SK-N-DZ (cell line): Measurements from ENCODE around the gene CTNNBIP1.

Experiments
- DNase-seq: peaks from one replicate; pipeline ENCODE4 v3.0.0-alpha.2; 2015; ENCODE audit warnings: low spot score

The CTNNBIP1 gene

DNA sequence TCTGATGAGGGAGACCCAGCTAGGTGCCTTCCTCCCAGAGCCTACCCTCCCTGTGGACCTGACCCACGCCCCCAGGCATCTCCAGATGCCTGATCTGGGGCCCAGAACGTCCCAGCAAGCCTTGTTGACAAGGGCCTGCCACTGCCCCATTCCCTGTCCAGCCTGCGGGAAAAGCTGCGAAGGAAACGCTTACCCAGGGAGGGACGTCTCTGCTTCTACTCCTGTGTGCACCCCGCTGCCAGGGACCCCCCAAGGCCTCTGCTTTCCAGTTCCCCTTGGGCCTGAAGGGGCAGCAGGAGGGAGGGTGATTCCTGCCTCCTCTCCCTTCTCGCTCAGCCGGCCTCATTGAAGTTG lies 74.7 kb downstream of the CTNNBIP1 start:
- DNase-seq, result no peak

DNA sequence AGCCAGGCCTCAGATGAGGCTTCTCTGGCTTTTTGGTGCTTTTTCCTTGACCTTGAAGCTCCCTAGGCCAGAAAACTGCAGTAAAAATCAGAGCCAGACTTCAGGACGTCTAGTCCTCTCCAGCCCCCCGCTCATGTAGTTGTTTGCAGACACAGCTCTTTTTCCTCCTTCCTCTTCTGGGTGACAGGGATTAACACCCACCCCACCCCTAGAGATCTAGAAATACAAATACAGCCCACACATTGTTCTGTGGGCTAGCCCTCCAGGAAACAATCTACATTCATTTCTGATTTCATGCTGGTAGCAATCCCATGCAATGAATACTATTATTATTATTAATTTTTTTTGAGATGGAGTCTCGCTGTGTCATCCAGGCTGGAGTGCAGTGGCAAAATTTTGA lies 76.4 kb downstream of the CTNNBIP1 start:
- DNase-seq, result no peak

DNA sequence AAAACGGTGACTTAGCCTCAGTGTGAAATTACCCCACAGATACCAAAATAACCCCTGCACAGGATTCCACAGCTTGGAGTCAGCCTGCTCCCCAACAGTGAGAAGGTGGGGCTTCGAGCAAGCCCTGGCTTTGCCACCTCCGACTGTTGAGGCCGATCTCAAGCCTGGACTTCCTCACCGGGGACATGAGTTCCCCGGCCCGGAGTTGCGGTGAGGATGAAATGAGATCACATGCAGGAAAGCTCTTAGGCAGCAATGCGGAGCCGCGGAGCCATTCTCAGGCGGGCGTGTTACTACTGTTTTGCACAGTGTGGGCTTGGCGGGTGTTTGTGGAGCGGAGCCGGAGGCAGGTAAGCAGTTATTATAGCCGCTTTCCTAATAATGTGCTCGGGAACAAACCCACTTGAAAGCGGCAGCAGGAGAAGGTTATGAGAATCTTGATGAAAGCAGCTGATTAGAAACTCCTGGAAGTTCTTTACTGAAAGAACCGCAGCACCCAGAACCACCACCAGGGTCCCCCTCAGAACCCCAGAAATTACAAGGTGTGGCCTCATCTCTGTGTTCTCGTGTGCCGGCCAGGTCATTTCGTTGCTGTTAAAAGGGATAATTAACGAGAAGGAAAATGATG lies 82.4 kb downstream of the CTNNBIP1 start:
- DNase-seq, result no peak

DNA sequence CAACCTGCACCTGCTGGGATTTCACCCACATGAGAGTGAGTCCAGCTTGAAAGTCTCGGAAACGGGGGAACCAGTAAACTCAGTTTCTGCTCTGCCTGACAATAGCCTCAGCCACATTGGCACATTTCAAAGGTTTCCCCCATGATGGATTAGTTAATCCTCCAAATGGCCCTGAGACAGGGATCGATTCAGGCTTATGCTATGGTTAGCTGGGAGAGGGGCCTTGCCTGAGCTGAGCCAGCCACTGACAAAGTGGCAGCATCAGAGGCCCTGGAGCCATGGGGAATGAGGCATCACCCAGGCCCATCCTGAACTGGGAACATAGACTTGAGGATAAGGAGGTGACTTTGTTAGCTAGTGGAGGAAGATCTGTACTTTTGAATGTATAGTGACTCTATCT lies 83.5 kb downstream of the CTNNBIP1 start:
- no peak for DNase-seq

DNA sequence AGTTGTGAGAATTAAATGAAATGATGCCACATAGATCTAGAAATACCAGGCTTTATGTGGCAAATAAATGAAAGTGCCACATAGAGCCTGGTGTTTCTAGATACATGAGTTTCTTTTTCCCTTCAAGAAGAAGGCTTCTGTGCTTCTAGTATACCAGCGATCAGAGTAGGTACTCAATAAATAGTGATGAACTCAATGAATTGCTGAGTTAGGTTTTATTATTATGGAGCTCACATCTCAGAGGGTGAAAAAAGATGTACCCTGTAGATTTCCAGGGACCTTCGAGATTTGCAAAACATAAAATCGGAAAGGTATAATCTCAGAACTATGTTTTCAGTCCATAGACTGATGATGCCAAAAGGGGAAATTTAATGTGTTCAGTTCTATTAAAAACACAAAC lies 84.0 kb downstream of the CTNNBIP1 start:
- no peak for DNase-seq

DNA sequence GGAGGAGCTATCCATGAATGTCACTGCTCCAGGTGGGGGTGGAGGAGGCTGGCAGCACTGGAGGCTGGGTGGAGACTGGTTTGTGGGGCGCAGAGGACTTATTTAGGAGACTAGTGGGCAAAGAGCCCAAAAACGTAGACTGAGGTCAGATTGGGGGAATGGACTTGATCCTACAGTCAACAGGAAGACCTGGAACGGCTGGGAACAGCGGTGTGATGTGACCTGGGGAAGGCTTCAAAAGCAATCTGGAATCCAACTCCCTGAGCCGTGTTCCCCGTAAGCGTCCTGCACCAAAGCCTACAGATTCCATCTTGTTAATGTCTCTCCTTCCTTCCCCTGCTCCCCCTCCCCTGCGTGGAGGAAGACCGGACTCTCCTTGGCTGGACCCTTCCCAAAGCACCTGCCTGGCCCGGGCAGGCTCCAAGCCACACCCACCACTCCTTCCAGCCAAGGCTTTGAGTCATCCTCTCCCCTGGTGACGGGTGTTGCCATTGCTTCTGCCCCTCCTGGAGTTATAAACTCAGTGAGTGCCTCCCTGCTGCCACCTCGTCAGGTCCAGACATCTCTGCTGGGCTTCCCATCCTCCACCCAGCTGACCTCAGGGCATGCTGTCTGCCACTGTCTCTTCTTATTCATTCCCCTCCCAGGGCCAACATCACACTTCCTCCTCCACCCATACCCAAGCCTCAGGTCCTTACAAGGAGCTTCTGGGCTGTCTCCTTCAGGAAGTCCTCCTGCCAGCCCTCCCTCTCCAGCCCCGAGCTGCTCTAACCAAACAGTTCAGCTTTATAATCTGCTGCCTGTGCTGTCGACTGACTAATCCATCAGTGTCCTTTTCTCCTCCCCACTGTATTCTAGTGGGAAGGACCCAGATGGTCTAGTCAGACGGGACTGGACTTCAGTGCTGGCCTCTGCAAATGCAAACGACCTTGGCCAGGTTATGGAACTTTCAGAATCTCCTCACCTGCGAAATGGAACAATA lies 84.7 kb downstream of the CTNNBIP1 start:
- DNase-seq, result no peak

DNA sequence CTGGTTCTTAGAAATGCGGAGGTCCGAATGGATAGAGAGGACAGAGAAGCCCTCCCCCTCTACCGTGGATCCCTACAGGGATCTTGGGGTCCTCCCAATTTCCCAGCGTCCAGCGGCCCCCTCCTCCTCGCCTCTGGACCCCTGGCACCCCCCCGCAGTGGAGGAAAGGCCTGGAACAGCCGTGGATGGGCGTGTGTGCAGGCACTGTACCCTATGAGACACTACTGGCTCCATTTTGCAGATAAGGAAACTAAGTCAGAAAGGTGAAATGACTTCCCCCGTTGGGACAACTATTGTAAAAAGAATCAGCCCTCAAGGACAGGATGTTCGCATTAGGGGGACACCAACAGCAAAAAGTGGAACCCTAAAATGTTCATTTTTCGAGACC lies 85.4 kb downstream of the CTNNBIP1 start:
- no peak for DNase-seq

DNA sequence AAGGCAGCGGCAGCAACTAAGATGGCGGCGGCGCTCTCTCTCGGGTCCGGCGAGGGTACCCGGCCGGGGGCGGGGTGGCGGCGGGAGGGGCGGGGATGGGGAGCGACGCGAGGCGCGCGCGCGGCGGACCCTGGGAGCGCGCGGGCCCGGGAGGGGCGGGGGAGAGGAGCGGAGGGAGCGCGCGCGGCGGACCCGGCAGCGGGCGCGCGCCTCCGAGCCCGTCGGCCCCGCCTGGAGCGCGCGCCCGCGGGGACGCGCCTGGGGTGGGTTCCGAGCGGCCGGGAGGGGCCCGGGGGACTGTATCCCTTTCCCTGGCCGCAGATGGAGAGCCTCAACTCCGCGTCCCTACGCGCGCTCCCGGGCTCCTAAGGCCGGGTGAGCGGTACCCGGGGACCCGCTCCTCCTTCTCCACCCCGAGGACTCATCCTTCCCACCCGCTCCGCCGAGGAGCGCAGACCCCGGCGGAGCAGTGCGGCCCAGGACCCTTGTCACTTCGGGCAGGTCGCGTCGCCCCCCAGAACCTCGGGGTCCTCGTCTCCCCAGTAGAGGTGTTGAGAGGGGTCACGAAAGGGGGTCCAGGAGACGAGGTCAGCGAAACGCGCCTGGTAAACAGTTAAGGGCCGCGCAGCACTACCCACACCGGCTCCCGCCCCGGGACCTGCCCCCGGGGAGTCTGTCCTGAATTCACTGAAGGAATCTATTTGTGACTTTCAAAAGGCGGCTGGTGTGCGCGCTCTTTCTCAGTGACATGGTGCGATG lies 85.9 kb downstream of the CTNNBIP1 start, which contains the start of gene CLSTN1:
Gene CLSTN1 (minus strand): TSS at position 23 of the 759 bp plus-strand sequence. CDS start 232 bp downstream, outside the sequence.
- DNase-seq, result peak; percentile 71

DNA sequence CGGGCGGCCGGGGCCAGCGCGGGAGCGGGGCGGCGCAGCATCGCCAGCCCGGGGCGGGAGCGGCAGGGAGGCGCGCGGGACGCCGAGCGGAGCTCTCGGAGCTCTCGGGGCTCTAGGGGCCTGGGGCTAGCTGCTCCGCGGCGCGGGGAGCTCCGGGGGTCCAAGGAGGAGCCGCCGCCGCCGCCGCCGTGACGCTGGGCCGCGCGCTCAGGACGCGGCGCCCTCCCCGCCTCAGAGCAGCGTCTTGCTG lies 86.5 kb downstream of the CTNNBIP1 start:
- no peak for DNase-seq

DNA sequence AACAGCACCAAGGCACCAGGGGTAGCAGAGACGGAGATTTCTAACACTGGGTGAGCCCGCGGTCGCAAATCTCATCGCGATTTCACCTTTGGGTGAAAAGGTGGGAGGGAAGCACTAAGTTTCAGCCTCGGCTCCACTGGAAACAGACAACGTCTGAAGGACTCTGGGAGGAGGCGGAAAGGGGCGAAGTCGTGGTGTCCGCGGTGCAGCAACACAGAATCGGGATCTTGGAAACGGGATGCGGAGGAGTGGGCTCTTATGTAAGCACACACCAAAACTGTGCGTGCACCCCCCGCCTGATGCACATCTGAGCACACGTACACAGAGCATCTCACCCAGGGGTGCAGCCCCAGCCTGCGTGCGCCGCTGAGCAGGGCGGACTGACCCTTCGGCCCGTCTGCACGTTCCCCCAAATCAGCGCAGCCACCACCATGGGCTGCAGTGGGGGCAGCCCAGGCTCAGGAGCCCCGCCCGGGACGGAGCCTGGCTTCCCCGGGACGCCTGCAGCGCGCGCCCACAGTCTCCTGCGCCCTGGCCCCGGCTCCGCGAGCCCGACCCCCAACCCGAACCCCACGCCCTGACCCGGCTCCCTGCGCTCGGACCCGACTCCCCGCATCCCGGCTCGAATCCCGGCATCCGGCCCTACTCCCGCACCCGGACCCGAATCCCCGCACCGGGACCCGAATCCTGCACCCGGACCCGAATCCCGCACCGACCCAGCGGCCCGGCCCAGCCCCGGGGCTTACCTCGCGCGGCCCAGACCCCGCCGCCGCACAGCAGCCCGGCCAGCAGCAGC lies 87.0 kb downstream of the CTNNBIP1 start:
- no peak for DNase-seq

DNA sequence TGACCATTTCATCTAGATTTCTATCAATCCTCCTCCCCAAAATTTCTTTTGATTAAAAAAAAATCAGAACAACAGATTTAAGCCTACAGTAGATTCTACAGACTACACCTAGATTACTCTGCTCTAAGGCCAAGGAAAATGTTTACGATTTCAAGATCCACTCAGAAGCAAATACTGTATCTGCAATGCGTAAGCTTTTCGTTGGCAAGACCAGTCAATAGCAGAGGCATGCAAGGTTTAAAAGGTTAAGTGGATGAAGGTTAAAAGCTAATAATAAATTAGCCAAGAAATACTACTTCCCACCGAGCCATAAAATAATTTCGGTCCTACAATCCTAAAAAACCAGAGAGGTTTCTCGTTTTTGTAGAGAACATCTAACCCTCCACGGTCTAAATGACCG lies 87.6 kb downstream of the CTNNBIP1 start:
- no peak for DNase-seq

DNA sequence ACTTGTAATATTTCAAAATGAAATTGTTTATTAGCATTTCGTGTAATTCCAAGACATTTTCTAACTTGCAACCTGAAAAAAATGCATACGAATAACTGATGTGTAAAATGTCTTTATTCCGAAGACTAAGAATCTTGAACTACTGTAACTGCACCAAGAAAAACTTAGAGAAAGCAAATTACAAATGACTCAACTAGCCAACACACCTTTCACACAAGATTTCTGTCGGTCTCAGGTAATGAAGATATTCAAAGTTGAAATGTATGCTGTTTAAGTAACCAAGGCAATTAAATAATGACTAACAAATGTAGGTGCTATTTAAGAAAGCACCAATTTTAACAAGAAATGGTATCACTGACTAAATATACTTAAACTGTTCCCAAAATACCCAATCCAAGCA lies 88.4 kb downstream of the CTNNBIP1 start:
- no peak for DNase-seq

DNA sequence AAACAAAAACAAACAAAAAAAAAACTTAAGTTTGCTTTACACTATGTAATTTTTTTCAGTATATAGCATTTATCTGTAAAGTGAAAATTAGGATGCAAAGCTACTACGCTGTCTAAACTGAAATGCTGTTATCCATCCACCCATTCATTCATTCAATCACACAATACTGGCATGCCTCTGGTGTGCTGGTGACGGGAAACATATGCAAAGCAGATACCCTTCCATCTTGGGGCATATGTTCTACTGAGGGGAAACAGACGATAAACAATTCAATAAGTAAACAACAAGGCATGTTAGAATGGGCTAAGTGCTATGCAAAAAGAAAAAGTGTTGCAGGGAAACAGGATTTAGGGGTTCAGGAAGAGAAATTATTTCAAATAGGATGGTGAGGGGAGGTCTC lies 89.5 kb downstream of the CTNNBIP1 start:
- DNase-seq, result no peak

DNA sequence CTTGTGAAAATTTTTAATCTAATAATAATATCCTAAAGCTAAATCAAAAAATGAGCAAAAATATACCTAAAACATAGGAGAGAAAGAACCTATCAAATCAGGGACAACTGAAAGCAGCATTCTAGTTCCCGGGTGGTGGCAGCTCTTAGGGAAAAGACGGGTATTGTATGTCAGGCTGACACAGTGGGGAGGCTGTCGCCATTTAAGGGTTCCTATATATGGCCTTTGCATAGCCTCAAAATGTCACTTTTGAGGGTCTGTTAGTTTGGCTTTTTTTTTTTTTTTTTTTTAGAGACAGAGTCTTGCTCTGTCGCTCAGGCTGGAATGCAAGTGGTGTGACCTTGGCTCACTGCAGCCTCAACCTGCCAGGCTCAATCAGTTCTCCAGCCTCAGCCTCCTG lies 92.3 kb downstream of the CTNNBIP1 start:
- DNase-seq, result no peak

DNA sequence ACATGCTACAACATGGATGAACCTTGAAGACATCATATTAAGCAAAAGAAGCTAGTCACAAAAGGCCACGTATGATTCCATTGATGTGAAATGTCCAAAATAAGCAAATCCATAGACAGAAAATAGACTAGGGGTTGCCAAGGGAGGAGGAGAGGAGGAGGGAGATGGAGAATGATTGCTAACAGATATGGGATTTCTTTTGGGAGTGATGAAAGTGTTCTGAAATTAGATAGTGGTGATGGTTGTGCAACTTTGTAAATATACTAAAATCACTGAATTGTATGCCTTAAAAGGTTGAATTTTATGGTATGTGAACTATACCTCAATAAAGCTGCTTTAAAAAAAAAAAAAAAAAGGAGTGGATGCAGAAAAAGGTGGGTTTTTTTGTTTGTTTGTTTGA lies 93.9 kb downstream of the CTNNBIP1 start:
- no peak for DNase-seq

DNA sequence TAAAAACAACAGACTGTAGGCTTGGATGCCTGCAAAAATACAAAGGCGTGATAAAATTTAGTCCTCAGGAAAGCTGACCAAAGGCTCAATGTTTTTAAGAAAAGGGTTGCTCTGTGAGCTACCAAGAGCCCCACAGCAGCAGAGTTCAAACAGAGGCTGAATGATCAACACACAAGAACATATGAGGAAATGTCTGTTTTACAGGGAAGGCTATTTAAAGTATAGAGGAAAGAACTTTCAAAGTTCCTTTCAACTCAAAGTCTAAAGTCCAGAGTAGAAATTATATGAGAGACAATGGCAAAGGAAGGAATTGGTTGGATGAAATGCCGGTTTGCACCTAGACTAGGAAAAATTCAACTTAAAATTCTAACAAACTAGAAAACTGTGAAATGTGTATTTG lies 94.9 kb downstream of the CTNNBIP1 start:
- no peak for DNase-seq

DNA sequence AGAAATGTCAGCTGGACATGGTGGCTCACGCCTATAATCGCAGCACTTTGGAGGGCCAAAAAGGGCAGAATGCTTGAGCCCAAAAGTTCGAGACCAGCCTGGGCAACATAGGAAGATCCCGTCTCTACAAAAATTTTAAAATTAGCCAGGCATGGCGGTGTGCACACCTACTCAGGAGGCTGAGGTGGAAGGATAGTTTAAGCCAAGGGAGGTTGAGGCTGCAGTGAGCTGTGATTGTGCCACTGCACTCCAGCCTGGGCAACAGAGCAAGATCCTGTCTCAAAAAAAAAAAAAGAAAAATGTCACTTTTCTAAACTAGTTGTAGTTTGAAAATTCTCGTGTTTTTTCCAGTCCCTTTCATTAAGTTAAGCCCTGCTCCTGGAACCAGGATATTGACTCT lies 95.5 kb downstream of the CTNNBIP1 start:
- no peak for DNase-seq

DNA sequence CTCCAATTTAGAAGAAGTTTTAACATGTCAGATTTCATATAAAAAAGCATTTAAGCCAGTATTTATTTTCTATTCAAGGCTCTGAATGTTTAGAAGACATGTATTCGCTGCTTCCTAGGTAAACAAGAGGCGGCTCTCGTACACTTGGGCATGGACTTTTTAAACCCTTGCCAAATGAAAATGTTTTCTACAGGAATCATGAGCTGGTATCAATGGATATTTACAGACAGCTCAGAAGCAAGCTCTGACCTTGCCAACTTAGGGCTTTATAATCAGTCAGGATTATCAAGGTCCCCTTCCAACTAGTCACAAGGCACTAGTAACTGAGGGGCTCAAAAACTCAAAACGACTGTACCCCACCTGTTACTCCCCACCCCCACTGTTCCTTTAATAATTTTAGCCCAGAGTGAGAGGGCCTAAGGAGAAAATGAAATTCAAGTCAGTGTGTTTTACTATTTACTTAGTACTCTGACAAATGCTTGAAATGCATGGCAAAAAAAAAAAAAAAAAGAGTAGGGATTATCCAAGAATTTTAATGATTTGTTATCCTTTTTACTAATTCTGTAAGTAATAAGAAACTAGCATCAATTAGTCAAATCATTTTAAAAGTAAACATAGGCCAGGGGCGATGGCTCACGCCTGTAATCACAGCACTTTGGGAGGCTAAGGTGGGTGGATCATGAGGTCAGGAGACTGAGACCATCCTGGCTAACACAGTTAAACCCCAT lies 98.7 kb downstream of the CTNNBIP1 start:
- DNase-seq, result no peak

DNA sequence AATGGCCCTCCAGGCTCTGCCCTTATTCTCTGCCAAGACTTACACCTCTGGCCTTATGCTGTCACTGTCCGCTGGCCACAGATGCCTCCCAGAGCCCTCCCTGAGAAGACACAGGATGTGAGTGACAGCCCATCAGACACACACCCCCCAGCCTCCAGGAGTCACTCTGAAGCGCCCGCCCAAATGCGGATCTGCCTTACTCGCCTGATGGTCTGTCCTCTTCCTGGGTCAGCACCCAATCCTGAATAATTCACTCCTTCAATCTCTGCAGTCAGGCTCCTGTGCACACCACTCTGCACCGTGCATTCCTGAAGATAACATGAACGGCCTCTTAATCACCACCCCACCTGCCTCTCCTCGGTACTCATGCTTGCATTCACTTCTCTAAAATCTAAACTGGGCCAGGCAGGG lies 101.0 kb downstream of the CTNNBIP1 start:
- DNase-seq, result no peak

DNA sequence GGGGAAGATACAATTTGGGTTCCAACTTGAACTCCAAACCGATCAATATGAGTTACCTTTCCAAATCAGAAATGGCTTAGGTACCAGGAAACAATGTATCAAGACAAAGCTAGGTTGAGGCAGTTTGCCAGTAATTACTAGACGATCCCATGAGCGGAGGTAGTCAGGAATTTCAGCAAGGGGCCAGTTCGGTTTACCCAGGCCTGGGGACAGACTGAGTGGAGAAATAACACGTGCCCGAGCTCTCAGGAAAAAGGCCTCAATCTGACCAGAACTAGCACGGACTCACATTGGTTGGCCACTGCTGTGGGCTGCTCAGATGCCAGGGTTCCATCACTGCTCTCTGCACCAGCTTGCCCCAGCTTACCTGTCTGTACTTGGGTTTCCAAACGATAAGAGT lies 101.6 kb downstream of the CTNNBIP1 start:
- DNase-seq, result no peak

DNA sequence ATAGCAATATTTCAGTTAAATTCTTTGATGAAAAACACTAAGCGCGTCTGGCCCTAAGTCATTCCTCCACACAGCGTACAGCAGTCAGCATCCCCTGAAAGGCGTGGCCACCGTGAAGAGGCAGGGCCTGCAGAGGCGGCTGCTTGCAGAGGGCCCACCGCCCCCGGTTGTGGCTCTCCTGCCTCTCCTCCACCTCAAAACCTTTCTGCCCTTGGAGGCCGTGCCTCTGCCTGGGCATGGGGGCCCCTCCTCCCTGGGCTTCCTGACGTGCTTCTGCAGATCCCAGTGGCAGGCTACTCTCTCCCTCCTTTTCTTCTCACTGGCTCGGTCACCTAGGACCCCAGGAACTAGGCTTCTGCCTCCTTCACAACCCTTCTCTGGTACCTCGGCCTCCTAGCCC lies 102.5 kb downstream of the CTNNBIP1 start:
- DNase-seq, result no peak
